GM21367 (cell line): ENCODE measurements around the gene ARHGAP20.

ENCODE experiments used
- ATAC-seq: cut with Tn5 transposase; IDR thresholded peaks from one replicate; pipeline ENCODE4 v1.9.1; 2021; ENCODE audit not compliant: unreplicated experiment

ARHGAP20 gene, protein sequence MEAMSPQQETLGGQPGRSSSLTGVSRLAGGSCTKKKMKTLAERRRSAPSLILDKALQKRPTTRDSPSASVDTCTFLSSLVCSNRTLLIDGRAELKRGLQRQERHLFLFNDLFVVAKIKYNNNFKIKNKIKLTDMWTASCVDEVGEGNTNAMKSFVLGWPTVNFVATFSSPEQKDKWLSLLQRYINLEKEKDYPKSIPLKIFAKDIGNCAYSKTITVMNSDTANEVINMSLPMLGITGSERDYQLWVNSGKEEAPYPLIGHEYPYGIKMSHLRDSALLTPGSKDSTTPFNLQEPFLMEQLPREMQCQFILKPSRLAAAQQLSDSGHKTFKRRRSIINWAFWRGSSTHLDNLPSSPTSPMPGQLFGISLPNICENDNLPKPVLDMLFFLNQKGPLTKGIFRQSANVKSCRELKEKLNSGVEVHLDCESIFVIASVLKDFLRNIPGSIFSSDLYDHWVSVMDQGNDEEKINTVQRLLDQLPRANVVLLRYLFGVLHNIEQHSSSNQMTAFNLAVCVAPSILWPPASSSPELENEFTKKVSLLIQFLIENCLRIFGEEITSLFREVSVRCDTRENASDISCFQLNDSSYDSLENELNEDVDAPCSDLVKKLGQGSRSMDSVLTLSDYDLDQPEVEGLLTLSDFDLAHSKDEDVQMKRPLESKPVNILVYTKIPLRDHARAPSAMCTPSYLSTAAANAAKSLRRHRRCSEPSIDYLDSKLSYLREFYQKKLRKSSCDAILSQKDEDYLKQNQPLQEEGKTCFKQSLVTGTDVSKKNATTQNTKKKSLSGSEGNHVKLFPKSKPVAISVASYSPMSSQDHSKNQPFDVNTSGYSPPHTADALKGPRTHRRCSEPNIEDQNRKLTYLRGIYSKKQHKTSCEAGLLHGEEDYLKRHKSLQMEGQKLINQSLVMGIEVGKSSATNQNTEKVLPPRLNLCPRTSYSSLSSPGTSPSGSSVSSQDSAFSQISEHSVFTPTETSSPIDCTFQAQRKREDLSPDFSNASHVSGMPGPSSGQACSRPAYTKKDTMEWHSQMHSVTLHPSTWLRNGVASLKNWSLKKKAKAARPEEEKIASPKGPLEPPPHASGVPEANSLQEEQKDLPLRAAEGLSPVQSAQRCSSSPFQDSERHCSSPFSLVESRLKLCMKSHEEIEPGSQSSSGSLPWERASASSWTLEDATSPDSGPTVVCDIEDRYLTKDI

DNA sequence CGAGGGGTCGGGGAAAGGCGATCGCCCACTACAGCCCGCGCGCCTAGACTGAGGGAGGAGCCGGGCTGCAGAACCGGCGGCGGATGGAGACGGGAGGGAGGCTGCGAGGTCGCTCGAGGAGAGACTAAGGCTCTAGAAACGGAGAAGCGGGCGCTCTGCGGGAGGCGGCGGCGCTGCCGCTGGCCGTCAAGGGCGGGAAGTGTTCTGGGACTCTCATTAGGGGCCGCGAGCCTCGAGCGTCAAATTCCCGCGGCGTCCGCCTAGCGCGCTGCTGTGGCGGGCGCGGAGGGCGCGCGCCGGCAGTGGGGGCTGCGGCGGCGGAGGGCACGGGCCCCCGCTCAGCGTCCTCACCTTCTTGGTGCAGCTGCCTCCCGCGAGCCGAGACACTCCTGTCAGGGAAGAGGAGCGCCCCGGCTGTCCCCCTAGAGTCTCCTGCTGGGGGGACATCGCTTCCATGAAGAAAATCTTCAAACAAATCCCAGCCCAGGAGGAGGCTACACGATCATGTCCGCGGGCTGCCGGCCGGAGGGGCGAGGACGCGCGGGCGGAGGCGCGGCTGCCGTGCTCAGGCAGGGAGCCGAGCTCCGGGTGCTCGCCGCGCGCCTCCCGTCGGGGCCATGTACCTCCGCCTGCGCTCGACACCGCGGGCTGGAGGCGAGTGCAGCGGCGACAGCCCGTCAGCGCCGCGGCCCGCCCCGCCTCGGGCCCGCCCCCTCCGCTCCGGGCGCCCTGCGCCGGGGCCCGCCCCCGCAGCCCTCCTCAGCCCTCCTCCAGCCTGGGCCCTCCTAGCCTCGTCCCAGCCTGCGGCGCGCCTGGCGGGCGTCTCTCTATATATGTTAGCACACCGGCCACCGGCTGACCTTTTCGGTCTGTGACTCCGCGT lies at the start of gene ARHGAP20:
TSS of gene ARHGAP20 (minus strand) at position 662 of the 883 bp plus-strand sequence. CDS start at position 456, 206 bp downstream.
- ATAC-seq = peak; percentile 80

GRCh38 chr11:110761991-110762390 lies 49.8 kb upstream of the ARHGAP20 start:
- ATAC-seq = no peak

- ATAC-seq = no peak
These were observed 48.9 kb upstream of the ARHGAP20 start for GRCh38 chr11:110761131-110761530.

DNA sequence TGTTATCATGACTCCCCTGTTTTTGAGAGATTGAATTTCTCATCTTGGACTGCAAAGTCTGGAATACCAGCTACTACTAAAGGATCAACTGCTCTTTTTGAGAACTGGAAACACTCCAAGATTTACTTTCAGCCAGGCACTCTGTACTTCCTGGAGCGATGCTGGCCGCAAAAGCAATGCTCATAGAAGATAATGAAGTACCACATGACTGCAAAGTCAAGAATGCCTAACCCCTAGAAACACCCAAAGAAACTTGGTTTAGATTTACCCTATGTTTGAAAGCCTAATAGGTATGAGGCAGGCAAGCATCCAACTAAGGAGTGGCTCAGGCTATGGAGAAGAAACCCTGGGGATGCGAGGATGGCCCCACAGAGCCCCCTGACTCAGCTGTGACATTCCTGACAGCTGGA lies 47.7 kb upstream of the ARHGAP20 start:
- ATAC-seq = no peak

DNA sequence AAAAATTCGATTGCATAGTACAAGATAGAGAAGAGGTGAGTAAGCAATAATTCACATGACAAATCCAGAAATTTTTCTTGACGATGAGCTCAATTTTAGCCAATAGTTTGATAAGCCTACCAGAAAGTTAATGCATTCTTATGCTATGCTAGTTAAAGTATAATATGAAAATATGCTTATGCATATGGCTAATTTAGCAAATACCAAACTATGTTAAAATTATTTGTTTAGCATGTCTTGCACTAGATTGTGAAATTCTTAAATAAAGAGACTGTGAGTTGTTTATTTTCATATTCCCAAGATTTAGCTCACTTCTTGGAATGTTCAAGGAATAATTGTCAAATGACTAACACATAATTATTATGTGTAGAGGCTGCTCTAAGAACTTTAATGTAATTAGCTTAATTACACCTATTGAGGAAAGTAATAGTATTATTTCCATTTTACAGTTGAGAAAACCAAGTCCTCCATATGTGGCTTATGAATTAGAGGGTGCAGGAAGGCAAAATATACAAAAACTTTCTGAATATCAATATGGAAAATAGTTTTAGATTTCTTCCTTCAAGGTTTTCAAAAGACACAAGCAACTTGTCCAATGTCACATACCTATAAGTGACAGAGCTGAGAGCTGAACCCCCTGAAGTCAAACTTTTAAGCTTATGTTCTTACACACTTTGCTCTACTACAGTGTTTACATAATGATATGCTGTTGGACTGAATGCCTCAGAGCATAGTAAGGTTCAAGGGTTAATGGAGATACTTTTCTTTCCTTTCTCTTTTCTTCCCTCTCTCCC lies 45.9 kb upstream of the ARHGAP20 start:
- ATAC-seq = no peak

- no peak for ATAC-seq
These were observed 44.8 kb upstream of the ARHGAP20 start for GRCh38 chr11:110757066-110757465.

DNA sequence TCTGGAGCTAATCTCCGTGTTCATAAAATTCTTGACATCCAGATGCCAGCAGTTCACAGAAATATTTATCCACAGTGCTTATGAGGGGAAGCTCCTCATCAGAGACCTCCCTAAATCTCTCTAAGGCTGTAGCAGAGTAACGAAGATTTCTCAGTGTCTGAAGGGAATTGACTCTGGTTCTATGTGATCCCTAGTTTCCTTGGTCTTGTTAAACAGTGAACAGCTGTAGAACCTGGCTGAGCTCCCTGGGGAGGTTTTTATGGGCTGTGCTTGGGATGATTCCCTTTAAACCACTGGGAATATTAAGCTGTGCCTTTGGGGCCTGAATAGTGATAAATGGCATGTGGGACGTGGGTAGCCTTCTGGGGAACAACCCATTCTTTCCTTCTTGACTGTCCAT lies 43.7 kb upstream of the ARHGAP20 start:
- no peak for ATAC-seq

DNA sequence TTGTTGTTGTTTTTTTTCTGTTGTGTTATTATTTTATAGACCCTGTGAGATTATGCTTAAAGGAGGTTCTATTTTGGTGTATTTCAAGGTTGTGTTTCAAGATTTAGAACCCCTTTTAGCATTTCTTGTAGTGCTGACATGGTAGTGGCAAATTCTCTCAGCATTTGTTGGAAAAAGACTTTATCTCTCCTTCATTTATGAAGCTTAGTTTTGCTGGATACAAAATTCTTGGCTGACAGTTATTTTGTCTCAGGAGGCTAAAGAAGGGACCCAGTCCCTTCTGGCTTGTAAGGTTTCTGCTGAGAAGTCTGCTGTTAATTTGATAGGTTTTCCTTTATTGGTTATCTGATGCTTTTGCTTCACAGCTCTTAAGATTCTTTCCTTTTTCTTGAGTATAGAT lies 40.7 kb upstream of the ARHGAP20 start:
- no peak for ATAC-seq

DNA sequence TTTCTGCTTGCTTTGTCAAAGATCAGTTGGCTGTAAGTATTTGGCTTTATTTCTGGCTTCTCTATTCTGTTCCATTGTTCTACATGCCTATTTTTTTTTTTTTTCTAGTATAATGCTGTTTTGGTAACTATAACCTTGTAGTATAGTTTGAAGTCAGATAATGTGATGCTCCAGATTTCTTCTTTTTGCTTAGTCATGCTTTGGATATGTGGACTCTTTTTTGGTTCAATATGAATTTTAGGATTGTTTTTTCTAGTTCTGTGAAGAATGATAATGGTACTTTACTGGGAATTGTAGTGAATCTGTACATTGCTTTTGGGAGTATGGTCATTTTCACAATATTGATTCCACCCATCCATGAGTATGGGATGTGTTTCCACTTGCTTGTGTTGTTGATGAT lies 37.9 kb upstream of the ARHGAP20 start:
- ATAC-seq = no peak

DNA sequence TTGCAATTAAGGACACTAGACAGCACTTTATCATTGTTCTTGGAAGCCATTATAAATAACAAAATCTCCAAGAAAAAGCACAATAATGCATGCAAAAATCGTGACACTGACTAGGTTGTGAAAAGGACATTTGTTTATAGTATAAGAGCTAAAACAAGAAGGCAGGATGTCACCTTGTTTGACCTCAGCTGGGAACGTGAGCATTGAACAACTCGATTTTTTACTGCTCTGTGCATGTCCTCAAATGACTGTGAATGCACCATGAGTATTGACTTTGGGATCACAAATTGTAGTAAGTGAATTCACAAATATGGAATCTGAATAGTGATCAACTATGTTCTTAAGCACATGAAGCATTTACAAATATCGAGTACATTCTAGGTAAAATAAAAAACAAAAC lies 35.3 kb upstream of the ARHGAP20 start:
- no peak for ATAC-seq

DNA sequence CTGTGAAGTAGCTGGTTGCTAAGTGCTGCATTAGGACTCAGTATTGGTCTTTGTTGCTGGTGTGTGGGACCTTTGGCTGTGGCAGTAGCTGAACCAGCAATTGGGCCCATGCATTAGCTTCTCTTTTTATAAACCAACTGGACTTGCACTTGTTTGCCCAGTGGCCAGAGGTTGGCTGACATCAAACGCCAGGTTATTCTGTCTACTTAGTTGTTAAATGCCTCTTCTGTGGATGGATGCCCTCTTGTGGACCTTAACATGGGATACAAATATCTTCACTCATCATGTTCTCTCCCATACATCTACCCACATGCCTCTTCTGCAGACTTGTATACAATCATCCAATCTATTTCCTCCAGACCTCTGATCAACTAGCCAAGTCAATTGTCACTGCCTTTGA lies 26.4 kb upstream of the ARHGAP20 start:
- no peak for ATAC-seq

GRCh38 chr11:110737593-110737992 lies 25.4 kb upstream of the ARHGAP20 start:
- no peak for ATAC-seq

GRCh38 chr11:110736171-110736553 lies 23.9 kb upstream of the ARHGAP20 start:
- ATAC-seq = no peak

DNA sequence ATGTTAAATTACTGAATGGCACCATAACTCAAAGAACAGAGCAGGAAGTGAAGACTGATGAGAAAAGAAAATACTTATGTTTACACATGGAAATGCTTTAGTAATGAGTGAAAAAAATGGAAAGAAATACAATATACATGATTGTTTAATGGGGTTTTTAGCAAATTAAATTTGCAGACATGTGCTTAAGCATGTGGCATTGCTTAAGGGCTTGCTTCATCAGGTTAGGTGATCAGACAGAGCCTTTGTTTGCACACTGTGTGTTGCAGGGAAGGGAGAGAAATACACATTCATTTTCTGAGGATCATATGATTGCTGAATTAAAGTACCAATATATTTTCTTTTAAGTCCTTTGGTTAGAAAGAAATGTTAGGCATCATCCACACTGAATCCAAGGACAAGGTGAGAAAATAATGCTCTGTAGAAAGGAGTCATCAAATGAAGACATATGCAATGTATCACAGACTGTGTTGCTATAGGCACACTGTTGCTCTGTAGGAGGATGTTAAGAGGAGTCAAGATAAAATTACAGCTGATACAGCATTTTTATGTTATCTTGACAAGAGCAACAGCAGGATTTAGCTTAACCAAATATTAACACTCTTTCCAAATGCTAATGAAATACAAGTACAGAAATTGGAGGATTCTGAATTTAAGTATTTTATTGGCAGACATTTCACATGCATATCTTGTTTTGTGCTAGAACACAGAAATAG lies 23.4 kb upstream of the ARHGAP20 start:
- no peak for ATAC-seq

GRCh38 chr11:110734790-110735189 lies 22.6 kb upstream of the ARHGAP20 start:
- ATAC-seq = no peak

DNA sequence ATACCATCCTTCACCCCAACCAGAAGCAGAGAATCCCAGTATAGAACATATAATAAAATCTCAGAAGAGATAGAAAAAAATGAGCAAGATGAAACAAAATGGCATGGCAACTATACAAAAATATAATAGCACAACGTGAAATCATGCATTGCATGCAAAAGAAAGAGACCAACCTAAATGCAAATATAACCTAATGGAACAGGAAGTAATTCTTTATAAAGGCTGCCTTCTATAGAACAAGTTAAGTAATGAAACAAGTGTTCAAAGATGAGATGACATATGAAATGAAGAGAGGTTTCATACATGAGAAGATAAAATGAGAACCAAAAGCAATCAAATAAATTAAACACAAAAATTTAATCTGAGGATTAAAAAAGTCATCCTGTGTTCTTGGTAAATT lies 18.5 kb upstream of the ARHGAP20 start:
- ATAC-seq = no peak

- ATAC-seq = no peak
These were observed 16.6 kb upstream of the ARHGAP20 start for GRCh38 chr11:110728883-110729282.

- ATAC-seq = no peak
These were observed 16.2 kb upstream of the ARHGAP20 start for GRCh38 chr11:110728476-110728875.

- no peak for ATAC-seq
These were observed 12.1 kb upstream of the ARHGAP20 start for GRCh38 chr11:110724358-110724757.
